ENCODE measurements around the gene SIKE1.

- TF ChIP-seq, protein P1, sequence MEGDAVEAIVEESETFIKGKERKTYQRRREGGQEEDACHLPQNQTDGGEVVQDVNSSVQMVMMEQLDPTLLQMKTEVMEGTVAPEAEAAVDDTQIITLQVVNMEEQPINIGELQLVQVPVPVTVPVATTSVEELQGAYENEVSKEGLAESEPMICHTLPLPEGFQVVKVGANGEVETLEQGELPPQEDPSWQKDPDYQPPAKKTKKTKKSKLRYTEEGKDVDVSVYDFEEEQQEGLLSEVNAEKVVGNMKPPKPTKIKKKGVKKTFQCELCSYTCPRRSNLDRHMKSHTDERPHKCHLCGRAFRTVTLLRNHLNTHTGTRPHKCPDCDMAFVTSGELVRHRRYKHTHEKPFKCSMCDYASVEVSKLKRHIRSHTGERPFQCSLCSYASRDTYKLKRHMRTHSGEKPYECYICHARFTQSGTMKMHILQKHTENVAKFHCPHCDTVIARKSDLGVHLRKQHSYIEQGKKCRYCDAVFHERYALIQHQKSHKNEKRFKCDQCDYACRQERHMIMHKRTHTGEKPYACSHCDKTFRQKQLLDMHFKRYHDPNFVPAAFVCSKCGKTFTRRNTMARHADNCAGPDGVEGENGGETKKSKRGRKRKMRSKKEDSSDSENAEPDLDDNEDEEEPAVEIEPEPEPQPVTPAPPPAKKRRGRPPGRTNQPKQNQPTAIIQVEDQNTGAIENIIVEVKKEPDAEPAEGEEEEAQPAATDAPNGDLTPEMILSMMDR (IDR thresholded peaks at IDR 0.05 in 8 of 11, conservative IDR thresholded peaks at IDR 0.05 in 3 of 11): no peak
- no peak for TF ChIP-seq POLR2AphosphoS5 (IDR thresholded peaks at IDR 0.05)
These were observed 39.4 kb upstream of the SIKE1 start for GRCh38 chr1:114819869-114820268.

All from spleen (tissue), 7 donors.